ENCODE results near the gene PSMB10.
"Not testable (repeated sequence)": the region's sequence is repeated elsewhere in the genome, so short reads cannot be mapped to it uniquely, and the experiment has no call there.

PSMB10 gene

GRCh38 chr16:67941469-67942199 is 5.0 kb upstream of the PSMB10 start:
- no peak for DNase-seq

- no peak for DNase-seq
Measured at GRCh38 chr16:67940446-67941089, 3.9 kb upstream of the PSMB10 start.

GRCh38 chr16:67939507-67940445 is 3.1 kb upstream of the PSMB10 start:
- no peak for DNase-seq

- DNase-seq = not testable (repeated sequence)
Measured at GRCh38 chr16:67937713-67938112, 1.1 kb upstream of the PSMB10 start.

- no peak for DNase-seq
Measured at GRCh38 chr16:67936880-67937605, 393 bp upstream of the PSMB10 start.

- peak; percentile 90 for DNase-seq
Measured at GRCh38 chr16:67935402-67936123, 1.1 kb downstream of the PSMB10 start.

- DNase-seq = no peak
Measured at GRCh38 chr16:67935101-67935401, 1.6 kb downstream of the PSMB10 start.

- no peak for DNase-seq
Measured at GRCh38 chr16:67934306-67935100, 2.1 kb downstream of the PSMB10 start.

GRCh38 chr16:67933805-67934204 is 2.8 kb downstream of the PSMB10 start:
- no peak for DNase-seq

GRCh38 chr16:67932462-67932840 is 4.2 kb downstream of the PSMB10 start:
- no peak for DNase-seq

- no peak for DNase-seq
Measured at GRCh38 chr16:67931712-67932461, 4.8 kb downstream of the PSMB10 start, which contains the start of gene CTRL. TSS of gene CTRL (minus strand) at chr16:67931862. CDS start at chr16:67931852, 10 bp downstream.

GRCh38 chr16:67930678-67931211 is 5.9 kb downstream of the PSMB10 start:
- DNase-seq = no peak

GRCh38 chr16:67930191-67930590 is 6.5 kb downstream of the PSMB10 start:
- DNase-seq = no peak

GRCh38 chr16:67928561-67929364 is 7.9 kb downstream of the PSMB10 start:
- DNase-seq = peak; percentile 28

- no peak for DNase-seq
Measured at GRCh38 chr16:67928147-67928546, 8.5 kb downstream of the PSMB10 start.

- DNase-seq = no peak
Measured at GRCh38 chr16:67927131-67927941, 9.3 kb downstream of the PSMB10 start.

GRCh38 chr16:67926181-67926750 is 10.4 kb downstream of the PSMB10 start:
- no peak for DNase-seq

All from amniotic stem cell (primary cell).